ENCODE data around the gene PRKD2. TPM values are rescaled to one million over a fixed set of nuclear protein-coding genes. Genes with fewer than 3 reads are reported as not detected.

Gene PRKD2
- total and polyA plus RNA-seq, 2 of the 8 experiments (the other 6 are each of a cell fraction or from before 2014, with no cell fraction given), result 24.4 to 63.8 TPM

GRCh38 chr19:46648060-46648960 lies 68.6 kb downstream of the PRKD2 start (continued):
- TF ChIP-seq CBX8 (IDR thresholded peaks at IDR 0.05; ENCODE audit: borderline replicate concordance, low read depth, low read length), result no peak
- no peak for TF ChIP-seq GTF2F1 (IDR thresholded peaks at IDR 0.05; ENCODE audit: borderline replicate concordance, low read depth, low read length)
- TF ChIP-seq SP2 (IDR thresholded peaks at IDR 0.05; ENCODE audit: low read length), result no peak
- no peak for TF ChIP-seq KDM5A (IDR thresholded peaks at IDR 0.05; ENCODE audit: low read length)
- TF ChIP-seq SUZ12 (IDR thresholded peaks at IDR 0.05; ENCODE audit: low read length), result peak; percentile 84
- no peak for TF ChIP-seq TAF7 (optimal IDR thresholded peaks at IDR 0.05; ENCODE audit: borderline replicate concordance, low read depth, low read length)
- TF ChIP-seq ATF2 (IDR thresholded peaks at IDR 0.05; ENCODE audit: low read length), result no peak
- TF ChIP-seq E2F6 (IDR thresholded peaks at IDR 0.05), result peak; percentile 71; the same call in 1 of the 2 replicates
- TF ChIP-seq RBBP5 (IDR thresholded peaks at IDR 0.05; ENCODE audit: borderline replicate concordance, low read depth, low read length), result peak; percentile 26; the same call in 1 of the 2 replicates
- TF ChIP-seq TEAD4 (IDR thresholded peaks at IDR 0.05; ENCODE audit: low read depth, low read length), result no peak
- TF ChIP-seq TAF1 (IDR thresholded peaks at IDR 0.05; ENCODE audit: low read depth, low read length), result no peak
- TF ChIP-seq EZH2 (IDR thresholded peaks at IDR 0.05; ENCODE audit: low read depth, low read length, severe bottlenecking), result peak; percentile 74

All from H1 (cell line).